GM12875 (cell line): ENCODE data around the gene C22orf31.

Experiments
- H3K4me3 ChIP-seq: one replicate; pipeline ENCODE4 v1.5.1; 2011; ENCODE audit warnings: low read depth, low read length, control low read depth
- TF ChIP-seq, protein P1 (sequence below): IDR thresholded peaks from 2 replicates; pipeline ENCODE4 v1.5.1; 2011; ENCODE audit warnings: low read depth, mild to moderate bottlenecking, control low read depth, inconsistent platforms, low read length, moderate library complexity, borderline replicate concordance; ENCODE audit not compliant: insufficient read depth

C22orf31 gene

GRCh38 chr22:29028468-29028867 lies 33.2 kb downstream of the C22orf31 start:
- TF ChIP-seq, protein P1, sequence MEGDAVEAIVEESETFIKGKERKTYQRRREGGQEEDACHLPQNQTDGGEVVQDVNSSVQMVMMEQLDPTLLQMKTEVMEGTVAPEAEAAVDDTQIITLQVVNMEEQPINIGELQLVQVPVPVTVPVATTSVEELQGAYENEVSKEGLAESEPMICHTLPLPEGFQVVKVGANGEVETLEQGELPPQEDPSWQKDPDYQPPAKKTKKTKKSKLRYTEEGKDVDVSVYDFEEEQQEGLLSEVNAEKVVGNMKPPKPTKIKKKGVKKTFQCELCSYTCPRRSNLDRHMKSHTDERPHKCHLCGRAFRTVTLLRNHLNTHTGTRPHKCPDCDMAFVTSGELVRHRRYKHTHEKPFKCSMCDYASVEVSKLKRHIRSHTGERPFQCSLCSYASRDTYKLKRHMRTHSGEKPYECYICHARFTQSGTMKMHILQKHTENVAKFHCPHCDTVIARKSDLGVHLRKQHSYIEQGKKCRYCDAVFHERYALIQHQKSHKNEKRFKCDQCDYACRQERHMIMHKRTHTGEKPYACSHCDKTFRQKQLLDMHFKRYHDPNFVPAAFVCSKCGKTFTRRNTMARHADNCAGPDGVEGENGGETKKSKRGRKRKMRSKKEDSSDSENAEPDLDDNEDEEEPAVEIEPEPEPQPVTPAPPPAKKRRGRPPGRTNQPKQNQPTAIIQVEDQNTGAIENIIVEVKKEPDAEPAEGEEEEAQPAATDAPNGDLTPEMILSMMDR: no peak
- H3K4me3 ChIP-seq: no peak overlapping the region

- TF ChIP-seq, protein P1: no peak
- no peak overlapping the region for H3K4me3 ChIP-seq
These were observed 35.1 kb downstream of the C22orf31 start for GRCh38 chr22:29026579-29026978.

DNA sequence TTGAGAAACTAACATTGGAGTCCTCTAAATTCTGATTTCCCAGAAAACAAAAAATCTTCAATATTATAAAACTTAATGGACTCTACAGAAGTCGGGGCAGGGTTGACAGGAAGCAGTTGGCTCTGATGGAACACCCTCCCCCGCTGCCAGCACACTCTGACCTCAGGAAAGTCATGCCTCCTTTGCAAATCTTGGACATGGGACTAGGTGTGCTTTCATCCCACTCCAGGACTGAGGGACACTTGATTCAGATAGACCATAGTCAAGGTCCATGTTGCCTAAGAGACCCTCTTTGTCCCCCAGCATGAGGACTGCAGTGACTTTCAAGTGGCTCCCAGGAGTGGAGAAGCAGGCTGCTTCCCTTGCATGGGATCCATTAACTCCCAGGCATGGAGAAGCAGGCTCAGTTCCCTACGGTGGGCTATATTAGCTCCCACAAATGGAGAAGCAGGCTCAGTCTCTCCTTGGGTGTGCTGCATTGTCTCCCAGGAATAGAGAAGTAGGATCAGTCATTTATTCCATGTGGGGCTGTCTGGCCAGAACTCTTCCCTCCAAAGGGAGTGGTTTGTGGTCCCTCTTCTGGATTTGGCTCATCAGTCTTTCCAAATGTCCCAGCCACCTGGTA lies 38.3 kb downstream of the C22orf31 start:
- TF ChIP-seq, protein P1: no peak
- no peak overlapping the region for H3K4me3 ChIP-seq

DNA sequence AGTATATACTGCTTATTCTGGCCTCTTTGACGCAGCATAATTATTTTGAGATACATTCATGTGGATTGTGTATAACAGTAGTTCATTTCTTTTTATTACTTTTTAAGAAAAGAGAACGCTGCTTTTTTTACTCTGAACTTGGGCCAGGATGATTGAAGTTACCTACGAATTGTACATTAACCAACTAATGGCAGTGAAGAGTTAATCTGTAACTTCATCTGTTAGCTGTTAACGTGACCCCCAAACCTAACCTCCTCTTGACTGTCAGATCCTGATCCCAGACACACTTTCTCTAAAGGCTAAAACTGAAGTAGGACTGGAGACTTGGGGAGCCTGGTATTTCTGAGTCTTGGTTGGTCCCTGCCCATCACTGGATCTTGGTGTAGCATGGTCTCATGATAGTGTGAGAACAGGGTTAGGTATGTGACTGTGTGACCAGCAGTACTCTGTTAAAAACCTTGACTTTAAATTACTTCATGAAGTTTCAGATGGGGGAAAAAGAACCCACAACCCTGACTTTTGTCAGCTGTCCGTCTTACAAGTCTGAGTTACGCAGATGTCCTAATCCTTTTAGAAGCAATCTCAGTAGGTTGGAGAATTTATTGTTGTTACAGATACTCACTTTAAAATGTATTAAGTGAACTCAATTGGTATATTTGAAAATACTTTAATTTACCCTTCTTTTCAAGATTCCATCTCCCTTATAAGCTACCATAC lies 39.4 kb downstream of the C22orf31 start:
- TF ChIP-seq, protein P1: no peak
- H3K4me3 ChIP-seq: no peak overlapping the region

GRCh38 chr22:29018293-29019189 lies 43.1 kb downstream of the C22orf31 start:
- TF ChIP-seq, protein P1: no peak

DNA sequence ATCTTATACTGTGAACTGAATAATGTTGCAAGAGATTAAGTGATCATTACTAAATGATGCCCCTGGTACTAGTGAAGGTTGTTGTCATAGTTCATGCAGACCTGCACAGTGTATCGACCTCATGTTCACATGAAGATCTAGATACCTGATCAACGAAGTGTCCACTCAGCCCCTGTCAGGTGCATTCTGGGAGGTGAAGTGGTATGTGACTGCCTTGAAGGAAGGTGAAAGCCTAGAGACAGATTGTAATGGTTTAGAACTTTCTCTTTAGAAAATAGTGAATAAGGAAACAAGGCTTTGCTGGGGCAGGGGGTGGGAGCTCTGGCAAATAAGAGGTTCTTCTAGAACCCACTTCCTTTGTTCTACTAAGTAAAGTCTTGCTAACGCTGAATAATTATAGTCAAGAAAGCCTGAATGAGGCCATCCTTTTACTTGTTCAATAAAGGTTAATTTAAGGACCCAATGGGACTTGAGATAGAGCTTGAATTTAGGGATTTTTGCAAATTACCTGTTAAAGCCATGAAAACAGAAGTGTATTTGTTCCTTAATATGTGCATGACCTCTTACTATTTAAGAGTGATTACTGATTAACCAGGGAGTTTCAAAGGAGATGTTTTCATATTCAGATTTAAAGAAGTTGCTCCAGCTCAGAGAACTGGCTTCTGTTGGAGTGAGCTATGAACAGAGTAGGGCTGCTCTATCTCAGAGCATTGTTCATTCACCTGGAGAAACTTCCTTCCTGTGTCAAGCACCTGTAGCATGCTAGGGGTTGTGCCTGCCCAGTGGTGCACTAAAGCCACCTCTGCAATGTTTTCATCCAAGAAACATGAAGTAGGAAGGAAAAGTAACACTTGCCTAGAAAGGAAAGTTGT lies 45.3 kb downstream of the C22orf31 start:
- TF ChIP-seq, protein P1: no peak
- no peak overlapping the region for H3K4me3 ChIP-seq

More at GRCh38 chr22:29018293-29019189, 43.1 kb downstream of the C22orf31 start:
- no peak overlapping the region for H3K4me3 ChIP-seq
